WERI-Rb-1 (cell line): Measurements from ENCODE around the gene LSAMP.
A peak's percentile ranks its signal among the peaks of the same experiment; 100 is the strongest.

Source experiments
- DNase-seq: peaks from one replicate; pipeline ENCODE4 v3.0.0-alpha.2; 2020
- H3K27ac ChIP-seq: fragments of 250-450 bp; sonication (Bioruptor Pico); 2 replicates; pipeline ENCODE4 v1.5.1; 2020; ENCODE audit warnings: mild to moderate bottlenecking, moderate library complexity
- H3K27me3 ChIP-seq: fragments of 250-450 bp; sonication (Bioruptor Pico); 2 replicates; pipeline ENCODE4 v1.5.1; 2021; ENCODE audit warnings: mild to moderate bottlenecking, low read depth, moderate library complexity; ENCODE audit not compliant: insufficient read depth, severe bottlenecking
- H3K36me3 ChIP-seq: fragments of 250-450 bp; sonication (Bioruptor Pico); 2 replicates; pipeline ENCODE4 v1.5.1; 2020; ENCODE audit warnings: mild to moderate bottlenecking, moderate library complexity
- H3K4me3 ChIP-seq: 2 replicates; pipeline ENCODE4 v1.5.1; 2011; ENCODE audit warnings: low read depth, mild to moderate bottlenecking, control low read depth, low read length
- H3K9me3 ChIP-seq: fragments of 250-450 bp; sonication (Bioruptor Pico); 2 replicates; pipeline ENCODE4 v1.5.1; 2021; ENCODE audit warnings: mild to moderate bottlenecking, moderate library complexity; ENCODE audit not compliant: severe bottlenecking
- TF ChIP-seq, protein P1 (sequence below): IDR thresholded peaks from 2 replicates; pipeline ENCODE4 v1.5.1; 2011; ENCODE audit warnings: low read depth, mild to moderate bottlenecking, control low read depth, inconsistent platforms, low read length

LSAMP gene

DNA sequence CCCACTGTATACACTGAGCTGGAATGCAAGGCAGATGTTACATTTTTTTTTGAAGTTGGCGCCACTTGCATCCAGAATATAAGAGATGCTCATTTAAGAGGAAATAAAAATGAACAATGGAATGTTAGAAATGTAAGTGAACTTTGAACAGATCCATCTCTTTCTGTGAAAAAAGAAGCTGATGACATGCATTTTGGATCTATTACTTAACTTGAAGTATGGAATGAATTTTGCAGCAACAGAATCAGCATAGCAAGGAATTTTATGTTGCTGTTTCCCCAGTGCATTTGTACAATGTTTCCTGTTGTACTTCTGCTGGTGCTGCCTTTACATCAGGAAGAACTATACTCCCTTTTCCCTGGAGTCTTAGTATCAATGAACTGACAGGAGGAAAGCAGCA is 178.2 kb downstream of the LSAMP start:
- Histone ChIP-seq H3K27me3 (no peaks in the 10 kb centered on the region), H3K9me3 (no peaks in the 10 kb centered on the region), H3K36me3 (no peaks in the 10 kb centered on the region), H3K4me3 (no peak overlapping the region), H3K27ac (no peak overlapping the region)
- no peak for DNase-seq
- TF ChIP-seq, protein P1, sequence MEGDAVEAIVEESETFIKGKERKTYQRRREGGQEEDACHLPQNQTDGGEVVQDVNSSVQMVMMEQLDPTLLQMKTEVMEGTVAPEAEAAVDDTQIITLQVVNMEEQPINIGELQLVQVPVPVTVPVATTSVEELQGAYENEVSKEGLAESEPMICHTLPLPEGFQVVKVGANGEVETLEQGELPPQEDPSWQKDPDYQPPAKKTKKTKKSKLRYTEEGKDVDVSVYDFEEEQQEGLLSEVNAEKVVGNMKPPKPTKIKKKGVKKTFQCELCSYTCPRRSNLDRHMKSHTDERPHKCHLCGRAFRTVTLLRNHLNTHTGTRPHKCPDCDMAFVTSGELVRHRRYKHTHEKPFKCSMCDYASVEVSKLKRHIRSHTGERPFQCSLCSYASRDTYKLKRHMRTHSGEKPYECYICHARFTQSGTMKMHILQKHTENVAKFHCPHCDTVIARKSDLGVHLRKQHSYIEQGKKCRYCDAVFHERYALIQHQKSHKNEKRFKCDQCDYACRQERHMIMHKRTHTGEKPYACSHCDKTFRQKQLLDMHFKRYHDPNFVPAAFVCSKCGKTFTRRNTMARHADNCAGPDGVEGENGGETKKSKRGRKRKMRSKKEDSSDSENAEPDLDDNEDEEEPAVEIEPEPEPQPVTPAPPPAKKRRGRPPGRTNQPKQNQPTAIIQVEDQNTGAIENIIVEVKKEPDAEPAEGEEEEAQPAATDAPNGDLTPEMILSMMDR = no peak

DNA sequence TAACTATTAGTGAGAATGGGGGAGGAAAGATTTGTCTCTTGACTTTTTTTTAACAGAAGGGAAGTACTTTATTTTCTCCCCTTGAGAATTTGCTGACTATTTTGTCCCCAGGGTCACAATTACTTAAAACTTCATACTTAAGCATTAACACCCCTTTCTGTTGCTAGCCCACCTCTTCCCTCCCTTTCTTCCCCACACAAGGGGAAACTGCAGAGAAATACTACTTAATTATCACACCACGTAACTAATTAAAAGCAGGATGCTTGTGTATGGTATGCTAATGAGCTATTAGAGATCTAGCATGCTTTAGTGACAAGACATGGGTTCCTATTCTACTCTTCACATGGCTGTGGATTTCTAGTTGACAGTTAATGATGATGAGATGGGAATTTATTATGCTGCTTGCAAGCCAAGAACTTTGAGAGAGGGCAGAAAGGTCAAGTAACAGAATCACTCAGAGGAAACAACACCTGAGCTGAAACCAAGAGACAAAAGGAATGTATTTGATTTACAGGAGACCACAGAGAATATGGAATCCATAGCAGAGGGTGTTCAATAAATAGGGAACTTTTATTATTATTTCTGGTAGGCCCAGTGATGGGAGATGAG is 179.2 kb downstream of the LSAMP start:
- Histone ChIP-seq H3K9me3 (no peaks in the 10 kb centered on the region), H3K27me3 (no peaks in the 10 kb centered on the region), H3K36me3 (no peaks in the 10 kb centered on the region), H3K27ac (peak overlapping the region; percentile 46), H3K4me3 (no peak overlapping the region)
- no peak for DNase-seq
- TF ChIP-seq, protein P1 = no peak

DNA sequence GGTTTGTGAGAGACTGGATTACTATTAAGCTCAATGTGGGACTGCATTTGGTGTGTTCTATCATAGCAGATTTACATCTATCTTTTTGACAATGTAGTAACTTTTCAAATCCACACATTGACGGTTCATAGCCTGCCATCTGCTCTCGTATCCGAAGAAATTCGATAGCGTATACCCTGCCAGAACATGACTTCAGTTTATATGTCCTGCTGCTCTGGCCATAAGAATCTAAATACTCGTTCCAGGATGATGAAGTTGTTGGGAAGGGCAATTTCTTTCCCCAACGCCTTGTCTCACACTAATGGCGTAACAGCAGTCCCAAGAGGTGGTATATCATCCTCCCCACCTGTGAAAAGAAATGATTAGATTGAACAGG is 180.0 kb downstream of the LSAMP start:
- TF ChIP-seq, protein P1 = no peak
- Histone ChIP-seq H3K9me3 (no peaks in the 10 kb centered on the region), H3K36me3 (no peaks in the 10 kb centered on the region), H3K4me3 (no peak overlapping the region), H3K27me3 (no peaks in the 10 kb centered on the region), H3K27ac (peak overlapping the region; percentile 46)
- DNase-seq = peak; percentile 12

GRCh38 chr3:116264546-116265319 is 180.6 kb downstream of the LSAMP start:
- Histone ChIP-seq H3K36me3 (no peaks in the 10 kb centered on the region), H3K4me3 (no peak overlapping the region), H3K27ac (peak overlapping the region; percentile 46), H3K27me3 (no peaks in the 10 kb centered on the region), H3K9me3 (no peaks in the 10 kb centered on the region)
- DNase-seq = no peak
- TF ChIP-seq, protein P1 = no peak

- H3K27me3 ChIP-seq = no peaks in the 10 kb centered on the region
- no peaks in the 10 kb centered on the region for H3K9me3 ChIP-seq
- no peak overlapping the region for H3K4me3 ChIP-seq
- no peaks in the 10 kb centered on the region for H3K36me3 ChIP-seq
- TF ChIP-seq, protein P1 = no peak
- H3K27ac ChIP-seq = no peak overlapping the region
- no peak for DNase-seq
Measured at GRCh38 chr3:116263842-116264545, 181.3 kb downstream of the LSAMP start.
